ENCODE data around the gene UBE2J2. TPM values are rescaled to one million over a fixed set of nuclear protein-coding genes. Genes with fewer than 3 reads are reported as not detected.

The UBE2J2 gene
- total RNA-seq, 1 donor from 2014 or later = 65.1 TPM

GRCh38 chr1:1315435-1315954 is 41.8 kb upstream of the UBE2J2 start:
- Mint-ChIP-seq H3K9me3 (ENCODE audit: unreplicated experiment) (no peaks in the 10 kb centered on the region), H3K27ac (ENCODE audit: unreplicated experiment) (no peak overlapping the region), H3K4me3 (ENCODE audit: unreplicated experiment) (no peak overlapping the region), H3K27me3 (ENCODE audit: unreplicated experiment) (no peaks in the 10 kb centered on the region), H3K36me3 (ENCODE audit: unreplicated experiment) (peaks cover 17% of the 10 kb centered on the region), H3K4me1 (ENCODE audit: unreplicated experiment) (peaks cover 14% of the 10 kb centered on the region)
- no peak for DNase-seq (ENCODE audit: extremely low spot score, unreplicated experiment)
- TF ChIP-seq, protein P1, sequence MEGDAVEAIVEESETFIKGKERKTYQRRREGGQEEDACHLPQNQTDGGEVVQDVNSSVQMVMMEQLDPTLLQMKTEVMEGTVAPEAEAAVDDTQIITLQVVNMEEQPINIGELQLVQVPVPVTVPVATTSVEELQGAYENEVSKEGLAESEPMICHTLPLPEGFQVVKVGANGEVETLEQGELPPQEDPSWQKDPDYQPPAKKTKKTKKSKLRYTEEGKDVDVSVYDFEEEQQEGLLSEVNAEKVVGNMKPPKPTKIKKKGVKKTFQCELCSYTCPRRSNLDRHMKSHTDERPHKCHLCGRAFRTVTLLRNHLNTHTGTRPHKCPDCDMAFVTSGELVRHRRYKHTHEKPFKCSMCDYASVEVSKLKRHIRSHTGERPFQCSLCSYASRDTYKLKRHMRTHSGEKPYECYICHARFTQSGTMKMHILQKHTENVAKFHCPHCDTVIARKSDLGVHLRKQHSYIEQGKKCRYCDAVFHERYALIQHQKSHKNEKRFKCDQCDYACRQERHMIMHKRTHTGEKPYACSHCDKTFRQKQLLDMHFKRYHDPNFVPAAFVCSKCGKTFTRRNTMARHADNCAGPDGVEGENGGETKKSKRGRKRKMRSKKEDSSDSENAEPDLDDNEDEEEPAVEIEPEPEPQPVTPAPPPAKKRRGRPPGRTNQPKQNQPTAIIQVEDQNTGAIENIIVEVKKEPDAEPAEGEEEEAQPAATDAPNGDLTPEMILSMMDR (IDR thresholded peaks at IDR 0.05) = no peak

- peaks cover 13% of the 10 kb centered on the region for H3K36me3 Mint-ChIP-seq (ENCODE audit: unreplicated experiment)
- H3K4me3 Mint-ChIP-seq (ENCODE audit: unreplicated experiment) = no peak overlapping the region
- no peaks in the 10 kb centered on the region for H3K27me3 Mint-ChIP-seq (ENCODE audit: unreplicated experiment)
- TF ChIP-seq, protein P1 (IDR thresholded peaks at IDR 0.05) = no peak
- H3K27ac Mint-ChIP-seq (ENCODE audit: unreplicated experiment) = no peak overlapping the region
- DNase-seq (ENCODE audit: extremely low spot score, unreplicated experiment) = no peak
- H3K4me1 Mint-ChIP-seq (ENCODE audit: unreplicated experiment) = peaks cover 14% of the 10 kb centered on the region
- H3K9me3 Mint-ChIP-seq (ENCODE audit: unreplicated experiment) = no peaks in the 10 kb centered on the region
These were observed 41.2 kb upstream of the UBE2J2 start for GRCh38 chr1:1314678-1315335.

- H3K4me1 Mint-ChIP-seq (ENCODE audit: unreplicated experiment) = peaks cover 15% of the 10 kb centered on the region
- no peaks in the 10 kb centered on the region for H3K27me3 Mint-ChIP-seq (ENCODE audit: unreplicated experiment)
- TF ChIP-seq, protein P1 (IDR thresholded peaks at IDR 0.05) = no peak
These were observed 40.6 kb upstream of the UBE2J2 start for GRCh38 chr1:1314237-1314586.

GRCh38 chr1:1313500-1314236 is 40.0 kb upstream of the UBE2J2 start:
- H3K4me3 Mint-ChIP-seq (ENCODE audit: unreplicated experiment) = no peak overlapping the region
- TF ChIP-seq, protein P1 (IDR thresholded peaks at IDR 0.05) = no peak
- H3K36me3 Mint-ChIP-seq (ENCODE audit: unreplicated experiment) = peaks cover 13% of the 10 kb centered on the region
- no peak overlapping the region for H3K27ac Mint-ChIP-seq (ENCODE audit: unreplicated experiment)
- H3K9me3 Mint-ChIP-seq (ENCODE audit: unreplicated experiment) = no peaks in the 10 kb centered on the region
- H3K4me1 Mint-ChIP-seq (ENCODE audit: unreplicated experiment) = peaks cover 15% of the 10 kb centered on the region
- DNase-seq (ENCODE audit: extremely low spot score, unreplicated experiment) = no peak
- no peaks in the 10 kb centered on the region for H3K27me3 Mint-ChIP-seq (ENCODE audit: unreplicated experiment)

More at GRCh38 chr1:1314237-1314586, 40.6 kb upstream of the UBE2J2 start:
- Mint-ChIP-seq H3K27ac (ENCODE audit: unreplicated experiment) (no peak overlapping the region), H3K9me3 (ENCODE audit: unreplicated experiment) (no peaks in the 10 kb centered on the region), H3K4me3 (ENCODE audit: unreplicated experiment) (no peak overlapping the region), H3K36me3 (ENCODE audit: unreplicated experiment) (peaks cover 13% of the 10 kb centered on the region)
- DNase-seq (ENCODE audit: extremely low spot score, unreplicated experiment) = no peak

Measured in osteocyte (in vitro differentiated cells).